Measurements from ENCODE around the gene UGT1A8.

The UGT1A8 gene

DNA sequence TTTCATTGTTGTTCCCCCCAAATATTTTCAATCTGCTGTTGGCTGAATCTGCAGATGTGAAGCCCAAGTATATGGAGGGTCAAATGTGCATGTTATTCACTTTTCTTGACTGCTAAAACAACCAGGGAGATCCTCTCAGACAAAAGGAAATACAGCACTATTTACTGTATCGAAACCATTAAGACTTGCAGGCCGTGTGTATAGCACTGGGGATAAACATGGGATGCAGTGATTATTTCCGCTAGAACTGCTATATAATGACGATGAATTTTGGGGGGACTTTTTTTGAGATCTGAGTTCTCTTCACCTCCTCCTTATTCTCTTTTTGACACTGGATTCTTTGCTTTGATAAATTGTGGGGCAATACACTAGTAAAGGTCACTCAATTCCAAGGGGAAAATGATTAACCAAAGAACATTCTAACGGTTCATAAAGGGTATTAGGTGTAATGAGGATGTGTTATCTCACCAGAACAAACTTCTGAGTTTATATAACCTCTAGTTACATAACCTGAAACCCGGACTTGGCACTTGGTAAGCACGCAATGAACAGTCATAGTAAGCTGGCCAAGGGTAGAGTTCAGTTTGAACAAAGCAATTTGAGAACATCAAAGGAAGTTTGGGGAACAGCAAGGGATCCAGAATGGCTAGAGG is 139.1 kb downstream of the UGT1A8 start:
- intact Hi-C loops (cut with DNase I) = no loop called here
- DNase-seq = no peak

- intact Hi-C loops (cut with DNase I) = no loop called here
- no peak for DNase-seq
Observed at GRCh38 chr2:233758141-233758540, 140.7 kb downstream of the UGT1A8 start.

DNA sequence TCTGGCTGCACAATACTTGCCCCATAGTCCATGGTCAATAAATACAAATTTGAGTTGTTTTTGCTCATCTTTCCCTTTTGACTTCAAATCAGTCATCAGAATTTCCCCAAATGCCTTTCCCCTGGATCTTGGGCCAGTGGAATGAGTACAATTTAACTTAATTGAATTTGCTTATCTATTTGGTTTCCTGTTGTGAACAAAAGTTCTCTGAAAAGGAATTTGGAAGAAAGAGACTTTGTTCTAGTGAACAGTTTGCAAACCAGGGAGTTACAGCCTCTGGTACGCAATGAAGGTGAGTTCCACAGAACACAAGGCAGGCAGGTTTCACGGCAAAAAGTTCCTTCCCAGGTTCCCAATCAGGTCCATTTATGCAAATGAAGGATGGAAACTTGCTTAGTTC is 141.4 kb downstream of the UGT1A8 start:
- DNase-seq = no peak
- intact Hi-C loops (cut with DNase I) = no loop called here

DNA sequence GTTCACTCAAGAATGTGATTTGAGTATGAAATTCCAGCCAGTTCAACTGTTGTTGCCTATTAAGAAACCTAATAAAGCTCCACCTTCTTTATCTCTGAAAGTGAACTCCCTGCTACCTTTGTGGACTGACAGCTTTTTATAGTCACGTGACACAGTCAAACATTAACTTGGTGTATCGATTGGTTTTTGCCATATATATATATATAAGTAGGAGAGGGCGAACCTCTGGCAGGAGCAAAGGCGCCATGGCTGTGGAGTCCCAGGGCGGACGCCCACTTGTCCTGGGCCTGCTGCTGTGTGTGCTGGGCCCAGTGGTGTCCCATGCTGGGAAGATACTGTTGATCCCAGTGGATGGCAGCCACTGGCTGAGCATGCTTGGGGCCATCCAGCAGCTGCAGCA is 142.6 kb downstream of the UGT1A8 start, which contains the start of gene UGT1A1:
Gene UGT1A1, plus strand, starts transcription at position 228 of the 400 bp plus-strand sequence. Its CDS starts 18 bp downstream, at position 246.
- no peak for DNase-seq
- intact Hi-C loops (cut with DNase I) = no loop called here

GRCh38 chr2:233761040-233761769 is 143.8 kb downstream of the UGT1A8 start:
- no peak for DNase-seq
- intact Hi-C loops (cut with DNase I) = no loop called here

DNA sequence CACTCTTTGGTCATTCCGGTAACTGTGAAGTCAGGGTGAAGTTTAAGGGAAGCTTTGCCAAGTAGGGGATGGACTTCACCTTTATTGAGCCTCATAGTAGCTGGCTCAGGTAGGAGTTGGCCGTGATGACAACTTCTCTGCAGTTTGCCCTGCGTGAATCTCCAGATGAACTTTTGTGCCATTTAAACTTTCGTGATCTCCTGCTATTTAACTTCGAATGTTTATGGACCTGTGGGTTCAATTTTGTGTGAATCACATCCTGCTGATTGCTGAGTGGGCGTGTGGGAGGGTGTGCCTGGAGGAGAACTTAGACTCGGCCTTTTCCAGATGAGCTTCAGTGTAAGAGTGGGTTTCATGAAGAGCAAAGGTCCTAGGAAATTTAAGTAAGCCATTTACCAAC is 146.8 kb downstream of the UGT1A8 start:
- intact Hi-C loops (cut with DNase I) = no loop called here
- DNase-seq = no peak

- intact Hi-C loops (cut with DNase I) = no loop called here
- no peak for DNase-seq
Observed at GRCh38 chr2:233764761-233765160, 147.3 kb downstream of the UGT1A8 start.

GRCh38 chr2:233766416-233766815 is 149.0 kb downstream of the UGT1A8 start:
- DNase-seq = no peak
- intact Hi-C loops (cut with DNase I) = no loop called here

- intact Hi-C loops (cut with DNase I) = no loop called here
- DNase-seq = no peak
Observed at GRCh38 chr2:233768076-233768475, 150.6 kb downstream of the UGT1A8 start.

DNA sequence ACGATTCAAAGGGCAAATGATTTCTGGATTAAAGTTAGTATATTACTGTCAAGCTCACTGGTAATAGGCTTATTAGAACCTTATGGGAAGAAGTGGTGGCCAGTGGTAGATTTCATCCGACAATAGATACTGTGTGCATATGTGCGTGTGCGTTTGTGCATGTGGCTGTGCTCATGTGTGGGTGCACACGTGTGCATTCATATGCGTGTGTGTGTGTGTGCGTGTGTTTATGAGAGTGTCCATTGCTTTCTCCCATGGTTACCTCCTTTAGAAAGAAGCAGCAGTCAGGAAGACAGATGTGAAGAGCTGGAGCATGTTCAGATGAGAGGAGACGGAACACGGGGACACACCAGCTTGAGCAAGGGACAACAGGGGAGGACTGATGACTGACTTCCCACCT is 151.8 kb downstream of the UGT1A8 start:
- no peak for DNase-seq
- intact Hi-C loops (cut with DNase I) = no loop called here

DNA sequence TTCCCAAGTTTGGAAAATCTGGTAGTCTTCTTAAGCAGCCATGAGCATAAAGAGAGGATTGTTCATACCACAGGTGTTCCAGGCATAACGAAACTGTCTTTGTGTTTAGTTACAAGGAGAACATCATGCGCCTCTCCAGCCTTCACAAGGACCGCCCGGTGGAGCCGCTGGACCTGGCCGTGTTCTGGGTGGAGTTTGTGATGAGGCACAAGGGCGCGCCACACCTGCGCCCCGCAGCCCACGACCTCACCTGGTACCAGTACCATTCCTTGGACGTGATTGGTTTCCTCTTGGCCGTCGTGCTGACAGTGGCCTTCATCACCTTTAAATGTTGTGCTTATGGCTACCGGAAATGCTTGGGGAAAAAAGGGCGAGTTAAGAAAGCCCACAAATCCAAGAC is 154.7 kb downstream of the UGT1A8 start:
- intact Hi-C loops (cut with DNase I) = no loop called here

GRCh38 chr2:233772583-233772982 is 155.2 kb downstream of the UGT1A8 start:
- no peak for DNase-seq
- intact Hi-C loops (cut with DNase I) = no loop called here

More for the DNA sequence above, 154.7 kb downstream of the UGT1A8 start:
- DNase-seq = no peak

DNA sequence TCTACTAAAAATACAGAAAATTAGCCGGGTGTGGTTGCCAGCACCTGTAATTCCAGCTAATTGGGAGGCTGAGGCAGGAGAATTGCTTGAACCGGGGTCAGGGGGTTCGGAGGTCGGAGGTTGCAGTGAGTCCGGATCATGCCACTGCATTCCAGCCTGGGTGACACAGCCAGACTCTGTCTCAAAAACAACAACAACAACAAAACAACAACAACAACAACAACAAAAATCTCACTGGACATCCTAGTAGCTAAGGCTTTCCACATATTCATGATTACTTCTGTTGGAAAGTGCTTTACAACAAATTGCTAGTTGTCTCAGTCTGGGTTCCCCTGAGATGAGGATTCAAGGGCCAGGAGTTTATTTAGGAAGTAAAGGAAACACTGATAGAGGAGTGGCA is 156.4 kb downstream of the UGT1A8 start:
- intact Hi-C loops (cut with DNase I) = no loop called here

GRCh38 chr2:233775414-233775813 is 158.0 kb downstream of the UGT1A8 start:
- intact Hi-C loops (cut with DNase I) = no loop called here
- DNase-seq = no peak

More for the DNA sequence above, 156.4 kb downstream of the UGT1A8 start:
- DNase-seq = no peak

- intact Hi-C loops (cut with DNase I) = no loop called here
- no peak for DNase-seq
Observed at GRCh38 chr2:233778030-233778429, 160.6 kb downstream of the UGT1A8 start, which contains the start of gene MROH2A. Gene MROH2A (plus strand): TSS chr2:233778330. CDS start chr2:233779359, 1,029 bp downstream.

GRCh38 chr2:233779722-233780121 is 162.3 kb downstream of the UGT1A8 start:
- intact Hi-C loops (cut with DNase I) = no loop called here
- no peak for DNase-seq

GRCh38 chr2:233780771-233781170 is 163.3 kb downstream of the UGT1A8 start:
- DNase-seq = no peak
- intact Hi-C loops (cut with DNase I) = no loop called here

- intact Hi-C loops (cut with DNase I) = no loop called here
- no peak for DNase-seq
Observed at GRCh38 chr2:233789554-233789953, 172.1 kb downstream of the UGT1A8 start.

DNA sequence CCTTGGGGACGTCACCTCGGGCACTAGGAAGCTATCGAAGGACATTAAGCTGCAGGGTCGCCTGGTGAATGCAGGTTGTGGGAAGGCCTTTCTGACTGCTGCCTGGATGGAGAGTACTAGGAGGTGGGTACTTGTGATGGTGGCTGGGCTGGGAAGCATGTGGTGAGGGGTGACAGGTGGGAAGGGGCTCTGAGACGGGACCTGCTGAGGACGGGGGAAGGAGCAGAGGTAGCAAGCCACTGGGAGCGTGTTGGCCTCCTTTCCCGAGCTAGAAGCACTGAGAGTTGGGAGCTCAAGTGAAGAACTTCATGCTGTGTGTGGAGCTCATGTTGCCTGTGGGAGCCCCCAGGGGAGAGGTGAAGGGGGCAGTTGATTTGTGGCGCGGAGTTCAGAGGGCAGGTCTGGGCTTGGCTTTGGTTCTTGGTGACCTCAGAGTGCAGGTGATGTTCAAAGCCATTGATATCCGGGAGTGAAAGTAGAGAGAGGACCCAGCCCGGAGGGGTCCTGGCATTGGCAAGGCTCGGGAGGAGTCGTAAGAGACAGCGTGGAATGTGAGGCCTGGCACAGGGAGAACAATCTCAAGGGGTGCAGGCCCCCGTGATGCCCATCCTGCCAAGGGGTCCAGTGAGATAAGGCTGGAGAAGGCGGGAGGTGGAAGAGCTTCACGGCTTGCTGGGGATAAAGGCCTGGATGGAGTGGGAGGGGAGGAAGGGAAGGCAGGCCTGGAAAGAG is 173.9 kb downstream of the UGT1A8 start:
- intact Hi-C loops (cut with DNase I) = no loop called here
- no peak for DNase-seq

DNA sequence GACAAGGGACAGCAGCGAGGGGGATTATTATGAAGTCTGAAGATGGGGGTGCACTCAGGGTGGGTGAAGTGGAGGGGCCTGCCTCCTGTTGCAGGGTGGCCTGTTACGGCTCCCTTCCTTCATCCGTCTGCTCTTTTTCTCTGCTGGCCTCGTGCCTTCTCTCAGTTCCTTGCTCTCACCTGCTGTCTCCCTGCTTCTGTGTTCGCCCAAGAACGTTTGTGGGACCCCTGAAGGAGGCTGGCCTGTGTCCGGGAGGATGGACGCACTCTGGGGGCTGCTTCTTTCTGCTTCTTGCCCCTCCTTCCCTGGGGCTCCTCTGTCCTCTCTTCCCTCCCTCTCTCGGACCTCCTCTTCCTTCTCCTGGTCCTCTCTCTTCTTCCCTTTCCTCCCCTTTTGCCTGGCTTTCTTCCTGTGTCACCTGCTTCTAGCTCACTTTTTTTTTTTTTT is 174.5 kb downstream of the UGT1A8 start:
- intact Hi-C loops (cut with DNase I) = no loop called here
- no peak for DNase-seq

DNA sequence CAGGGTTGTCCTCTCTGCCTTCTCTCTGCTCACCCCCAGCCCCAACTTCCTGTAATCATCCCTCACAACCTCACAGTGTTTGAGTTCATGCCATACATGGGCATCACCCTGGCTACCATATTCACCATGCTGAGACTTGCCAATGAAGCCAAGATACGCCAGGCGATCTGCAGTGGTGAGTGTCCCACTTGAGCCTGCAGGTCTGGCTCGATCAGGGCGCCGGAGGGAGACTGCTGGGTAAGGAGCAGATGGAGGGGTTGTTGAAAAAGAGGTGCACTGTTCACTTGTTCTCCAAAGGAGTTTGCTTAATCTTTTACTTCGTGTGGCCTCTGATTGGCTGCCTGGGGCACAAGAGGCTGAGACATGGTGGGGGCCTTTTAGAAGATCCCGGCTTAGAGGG is 175.3 kb downstream of the UGT1A8 start:
- intact Hi-C loops (cut with DNase I) = no loop called here
- DNase-seq = no peak

Measured in posterior cingulate gyrus (tissue), 11 donors.